Upper lobe of left lung (tissue), 6 donors: Measurements from ENCODE around the gene QKI. TPM values are rescaled to one million over a fixed set of nuclear protein-coding genes. Genes with fewer than 3 reads are reported as not detected.
"Not testable (repeated sequence)": the region's sequence is repeated elsewhere in the genome, so short reads cannot be mapped to it uniquely, and the experiment has no call there.

Experiments used
- ATAC-seq, 2 donors: fragments of 200-7000 bp; cut with Tn5 transposase; one replicate each; pipeline ENCODE4 v1.9.1; 2022; ENCODE audit warnings: mild to moderate bottlenecking in 2 of 2, moderate library complexity in 2 of 2; ENCODE audit not compliant: low FRiP score in 2 of 2
- DNase-seq, 2 donors: peaks; one replicate each; pipeline ENCODE4 v3.0.0-alpha.2; 2019 to 2020
- H3K27ac ChIP-seq, 4 donors: fragments of 200-600 bp; sonication (generic); one replicate each; pipeline ENCODE4 v1.5.1; 2016 to 2019
- H3K27me3 ChIP-seq, 4 donors: fragments of 200-600 bp; sonication (generic); one replicate each; pipeline ENCODE4 v1.5.1; 2017 to 2019
- H3K36me3 ChIP-seq, 4 donors: fragments of 200-600 bp; sonication (generic); one replicate each; pipeline ENCODE4 v1.5.1; 2016 to 2019
- H3K4me1 ChIP-seq, 4 donors: fragments of 200-600 bp; sonication (generic); one replicate each; pipeline ENCODE4 v1.5.1; 2018 to 2019
- H3K4me3 ChIP-seq, 4 donors: fragments of 200-600 bp; sonication (generic); one replicate each; pipeline ENCODE4 v1.5.1; 2017 to 2019; ENCODE audit warnings: mild to moderate bottlenecking in 2 of 4, moderate library complexity in 1 of 4
- H3K9me3 ChIP-seq, 4 donors: fragments of 200-600 bp; sonication (generic); one replicate each; pipeline ENCODE4 v1.5.1; 2018 to 2019
- EP300 ChIP-seq, 4 donors: sonication (generic); formaldehyde crosslinking; IDR thresholded peaks; one replicate each; pipeline ENCODE4 v1.5.1; 2017; ENCODE audit warnings: antibody characterized with exemption in 4 of 4, control low read depth in 2 of 4
- POLR2A ChIP-seq, 4 donors: fragments of 450-650 bp; IDR thresholded peaks; one replicate each; pipeline ENCODE4 v1.5.1; 2016 to 2017; ENCODE audit warnings: antibody characterized with exemption in 4 of 4, mild to moderate bottlenecking in 2 of 4
- POLR2AphosphoS5 ChIP-seq, 2 donors: sonication (generic); formaldehyde crosslinking; IDR thresholded peaks; one replicate each; pipeline ENCODE4 v1.5.1; 2017; ENCODE audit warnings: antibody characterized with exemption in 2 of 2
- WGBS, 2 donors: methylation state at CpG; one replicate each; pipeline ENCODE4 v1.1.5; 2017 to 2018; 5-methylcytosine and 5-hydroxymethylcytosine counted together
- total RNA-seq, 6 donors: library from RNA; depleted of rRNA in 4 of 6; stranded (reverse); fragments of >200 nt in 4 of 6; gene quantifications; one replicate each; pipeline versions ENCODE4 v1.1.0 to v1.2.1, GENCODE V29; 2016 to 2021
- TF ChIP-seq, protein P1 (sequence below), 6 experiments: fragments of 450-650 bp in 4 of 6; fragments of 200-600 bp in 2 of 6; sonication (generic) in 2 of 6; IDR thresholded peaks; one replicate each; pipeline ENCODE4 v1.5.1; 2016 to 2019; ENCODE audit warnings: antibody characterized with exemption in 6 of 6
- donor health status: DM: no; HTN: no; CAD: no; lungs with moderate emphysema.
- donor health status: DM: no; HTN: yes; CAD: no; lungs with severe emphysema.

The QKI gene
- total RNA-seq, 6 donors from 2014 or later = 181 to 273 (median 226) TPM

DNA sequence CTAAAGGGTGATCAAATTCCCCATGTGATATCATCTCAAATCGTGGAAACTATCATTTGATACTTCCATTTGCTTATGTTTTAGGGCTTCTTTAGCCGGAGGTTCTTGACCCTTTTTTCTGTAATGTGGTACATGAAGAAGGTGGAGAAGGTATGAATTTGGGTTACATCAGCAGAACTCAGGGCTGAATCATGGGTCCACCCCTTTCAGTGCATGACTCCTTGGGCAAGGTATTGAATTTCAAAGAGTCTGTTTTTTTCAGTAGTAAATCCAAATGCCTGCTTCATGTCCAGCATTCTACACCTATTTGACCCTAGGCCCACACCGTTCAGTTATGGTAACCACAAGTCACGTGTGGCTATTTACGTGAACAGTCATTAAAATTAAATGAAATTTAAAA is 30.6 kb upstream of the QKI start:
- Histone ChIP-seq H3K36me3 (no peaks in the 10 kb centered on the region), H3K4me3 (no peak overlapping the region), H3K9me3 (no peaks in the 10 kb centered on the region), H3K27ac (no peak overlapping the region), H3K4me1 (no peaks in the 10 kb centered on the region), H3K27me3 (no peaks in the 10 kb centered on the region)
- TF ChIP-seq, protein P1, sequence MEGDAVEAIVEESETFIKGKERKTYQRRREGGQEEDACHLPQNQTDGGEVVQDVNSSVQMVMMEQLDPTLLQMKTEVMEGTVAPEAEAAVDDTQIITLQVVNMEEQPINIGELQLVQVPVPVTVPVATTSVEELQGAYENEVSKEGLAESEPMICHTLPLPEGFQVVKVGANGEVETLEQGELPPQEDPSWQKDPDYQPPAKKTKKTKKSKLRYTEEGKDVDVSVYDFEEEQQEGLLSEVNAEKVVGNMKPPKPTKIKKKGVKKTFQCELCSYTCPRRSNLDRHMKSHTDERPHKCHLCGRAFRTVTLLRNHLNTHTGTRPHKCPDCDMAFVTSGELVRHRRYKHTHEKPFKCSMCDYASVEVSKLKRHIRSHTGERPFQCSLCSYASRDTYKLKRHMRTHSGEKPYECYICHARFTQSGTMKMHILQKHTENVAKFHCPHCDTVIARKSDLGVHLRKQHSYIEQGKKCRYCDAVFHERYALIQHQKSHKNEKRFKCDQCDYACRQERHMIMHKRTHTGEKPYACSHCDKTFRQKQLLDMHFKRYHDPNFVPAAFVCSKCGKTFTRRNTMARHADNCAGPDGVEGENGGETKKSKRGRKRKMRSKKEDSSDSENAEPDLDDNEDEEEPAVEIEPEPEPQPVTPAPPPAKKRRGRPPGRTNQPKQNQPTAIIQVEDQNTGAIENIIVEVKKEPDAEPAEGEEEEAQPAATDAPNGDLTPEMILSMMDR (IDR thresholded peaks at IDR 0.05) = no peak
- TF ChIP-seq POLR2A (IDR thresholded peaks at IDR 0.05) (no peak), POLR2AphosphoS5 (IDR thresholded peaks at IDR 0.05) (no peak), EP300 (IDR thresholded peaks at IDR 0.05) (no peak)
- ATAC-seq (no peak), DNase-seq (no peak)
- 90 to 92% methylated on average over 5 of the region's 5 CpGs for WGBS, 2 donors

DNA sequence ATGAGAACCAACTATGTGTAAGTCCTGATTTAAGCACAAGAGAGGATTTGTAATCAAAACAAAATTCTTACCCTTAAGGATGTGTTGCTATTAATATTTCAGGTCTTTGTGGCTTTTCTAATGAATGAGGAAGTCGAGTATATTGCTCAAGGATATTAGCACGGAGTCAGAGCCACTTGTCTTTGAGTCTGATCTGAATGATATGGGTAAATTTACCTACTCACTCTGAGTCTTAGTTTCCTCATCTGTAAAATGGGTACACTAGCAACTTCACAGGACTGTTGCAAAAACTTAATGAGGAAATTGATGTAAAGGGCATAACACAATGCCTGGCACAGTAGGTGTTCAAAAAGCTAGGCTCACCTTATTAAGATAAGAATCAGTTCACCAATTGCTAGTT is 30.0 kb upstream of the QKI start:
- WGBS, 2 donors = 43 to 48% methylated on average over 2 of the region's 2 CpGs
- no peak for DNase-seq
- H3K36me3 ChIP-seq = no peaks in the 10 kb centered on the region
- no peaks in the 10 kb centered on the region for H3K9me3 ChIP-seq
- no peaks in the 10 kb centered on the region for H3K4me1 ChIP-seq
- no peak for TF ChIP-seq EP300 (IDR thresholded peaks at IDR 0.05)
- TF ChIP-seq POLR2A (IDR thresholded peaks at IDR 0.05) = no peak
- TF ChIP-seq POLR2AphosphoS5 (IDR thresholded peaks at IDR 0.05) = no peak
- TF ChIP-seq, protein P1 (IDR thresholded peaks at IDR 0.05) = no peak
- no peaks in the 10 kb centered on the region for H3K27me3 ChIP-seq
- no peak overlapping the region for H3K27ac ChIP-seq
- peak in 1 of 2 donors; percentile 36 for ATAC-seq
- H3K4me3 ChIP-seq = no peak overlapping the region

DNA sequence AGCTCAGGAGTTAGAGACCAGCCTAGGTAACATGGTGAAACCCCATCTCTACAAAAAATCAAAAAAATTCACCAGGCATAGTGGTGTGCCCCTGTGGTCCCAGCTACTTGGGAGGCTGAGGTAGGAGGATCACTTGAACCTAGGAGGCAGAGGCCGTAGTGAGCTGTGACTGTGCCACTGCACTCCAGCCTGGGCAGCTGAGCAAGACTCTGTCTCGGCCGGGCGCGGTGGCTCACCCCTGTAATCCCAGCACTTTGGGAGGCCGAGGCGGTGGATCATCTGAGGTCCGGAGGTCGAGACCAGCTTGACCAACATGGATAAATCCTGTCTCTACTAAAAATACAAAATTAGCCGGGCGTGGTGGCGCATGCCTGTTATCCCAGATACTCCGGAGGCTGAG is 29.0 kb upstream of the QKI start:
- ATAC-seq, H3K27me3 ChIP-seq, H3K4me1 ChIP-seq, H3K36me3 ChIP-seq, H3K9me3 ChIP-seq, H3K27ac ChIP-seq, H3K4me3 ChIP-seq: not testable (repeated sequence)
- 96 to 100% methylated on average over 10 to 13 of the region's 13 CpGs for WGBS, 2 donors
- peak in 1 of 2 donors; percentile 46 for DNase-seq

DNA sequence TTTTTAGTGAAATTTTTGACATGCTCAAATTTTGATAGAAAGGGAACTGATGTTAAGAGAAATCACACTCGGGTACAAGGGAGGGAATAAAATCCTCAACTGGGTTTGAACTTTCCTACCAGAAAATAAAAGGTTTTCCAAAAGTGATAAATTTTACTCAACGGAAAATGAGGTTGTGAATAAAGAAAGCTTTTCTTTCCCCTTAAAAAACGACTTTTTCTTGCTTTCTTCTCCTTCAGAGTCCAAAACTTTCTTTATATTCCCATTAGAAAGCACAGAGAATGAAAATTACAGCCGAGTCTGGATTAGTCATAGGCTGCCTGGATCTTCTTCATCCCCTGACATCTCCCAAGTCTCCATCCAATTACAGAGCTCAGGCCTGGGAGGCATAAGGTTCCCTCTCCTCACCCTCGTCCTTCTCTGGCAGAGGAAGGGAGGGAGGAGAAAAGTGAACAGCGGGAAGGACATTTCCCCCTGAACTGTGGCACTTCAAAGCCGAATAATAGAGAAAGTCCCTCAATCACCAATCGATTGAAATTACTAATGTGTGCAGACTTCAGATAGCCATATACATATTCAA is 28.1 kb upstream of the QKI start:
- H3K27me3 ChIP-seq = no peaks in the 10 kb centered on the region

DNA sequence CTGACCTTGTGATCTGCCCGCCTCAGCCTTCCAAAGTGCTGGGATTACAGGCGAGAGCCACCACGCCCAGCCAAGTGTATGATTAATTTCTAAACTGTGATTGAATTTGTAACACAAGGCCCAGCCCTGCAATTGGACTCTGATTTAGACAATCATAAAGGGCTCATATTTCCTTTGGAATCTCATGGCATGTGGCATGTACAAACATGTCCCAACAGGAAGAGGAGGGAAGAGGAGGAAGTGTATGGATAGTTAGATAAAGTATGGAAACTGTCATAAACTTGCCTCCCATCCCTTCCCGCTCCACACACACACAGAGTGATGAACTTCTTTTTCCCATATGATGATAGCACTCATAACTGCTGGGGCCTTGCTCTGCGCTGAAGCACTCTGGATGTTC is 27.2 kb upstream of the QKI start:
- H3K4me3 ChIP-seq = no peak overlapping the region
- TF ChIP-seq POLR2AphosphoS5 (IDR thresholded peaks at IDR 0.05) (peak in 1 of 2 donors; percentile 70), EP300 (IDR thresholded peaks at IDR 0.05) (peak in 2 of 4 donors; percentile 82 to 89)
- TF ChIP-seq, protein P1 (IDR thresholded peaks at IDR 0.05) = no peak
- H3K4me1 ChIP-seq = peaks cover 3 to 6% (median 6%) of the 10 kb centered on the region in 4 donors
- no peaks in the 10 kb centered on the region for H3K36me3 ChIP-seq
- H3K9me3 ChIP-seq = no peaks in the 10 kb centered on the region
- H3K27ac ChIP-seq = peak overlapping the region in 2 of 4 donors; percentile 53 to 54
- no peak for ATAC-seq
- H3K27me3 ChIP-seq = no peaks in the 10 kb centered on the region
- 69 to 73% methylated on average over 5 of the region's 5 CpGs for WGBS, 2 donors
- DNase-seq = no peak

More for the DNA sequence above, 28.1 kb upstream of the QKI start:
- TF ChIP-seq EP300 (IDR thresholded peaks at IDR 0.05) (no peak), POLR2AphosphoS5 (IDR thresholded peaks at IDR 0.05) (no peak), POLR2A (IDR thresholded peaks at IDR 0.05) (no peak)
- TF ChIP-seq, protein P1 (IDR thresholded peaks at IDR 0.05) = no peak
- ATAC-seq = peak in 1 of 2 donors; percentile 65
- no peaks in the 10 kb centered on the region for H3K4me1 ChIP-seq
- 85 to 86% methylated on average over 8 of the region's 8 CpGs for WGBS, 2 donors
- no peak overlapping the region for H3K4me3 ChIP-seq
- no peaks in the 10 kb centered on the region for H3K36me3 ChIP-seq
- no peaks in the 10 kb centered on the region for H3K9me3 ChIP-seq
- no peak for DNase-seq
- H3K27ac ChIP-seq = peak overlapping the region in 1 of 4 donors; percentile 53
